Measurements from ENCODE around the gene STARD4. TPM values are rescaled to one million over a fixed set of nuclear protein-coding genes. Genes with fewer than 3 reads are reported as not detected.

The STARD4 gene, protein sequence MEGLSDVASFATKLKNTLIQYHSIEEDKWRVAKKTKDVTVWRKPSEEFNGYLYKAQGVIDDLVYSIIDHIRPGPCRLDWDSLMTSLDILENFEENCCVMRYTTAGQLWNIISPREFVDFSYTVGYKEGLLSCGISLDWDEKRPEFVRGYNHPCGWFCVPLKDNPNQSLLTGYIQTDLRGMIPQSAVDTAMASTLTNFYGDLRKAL
- 3.6 to 5.5 TPM (median 4.3 TPM) in 5 replicates for total RNA-seq (2022; extraction: Qiagen RNA extraction)

DNA sequence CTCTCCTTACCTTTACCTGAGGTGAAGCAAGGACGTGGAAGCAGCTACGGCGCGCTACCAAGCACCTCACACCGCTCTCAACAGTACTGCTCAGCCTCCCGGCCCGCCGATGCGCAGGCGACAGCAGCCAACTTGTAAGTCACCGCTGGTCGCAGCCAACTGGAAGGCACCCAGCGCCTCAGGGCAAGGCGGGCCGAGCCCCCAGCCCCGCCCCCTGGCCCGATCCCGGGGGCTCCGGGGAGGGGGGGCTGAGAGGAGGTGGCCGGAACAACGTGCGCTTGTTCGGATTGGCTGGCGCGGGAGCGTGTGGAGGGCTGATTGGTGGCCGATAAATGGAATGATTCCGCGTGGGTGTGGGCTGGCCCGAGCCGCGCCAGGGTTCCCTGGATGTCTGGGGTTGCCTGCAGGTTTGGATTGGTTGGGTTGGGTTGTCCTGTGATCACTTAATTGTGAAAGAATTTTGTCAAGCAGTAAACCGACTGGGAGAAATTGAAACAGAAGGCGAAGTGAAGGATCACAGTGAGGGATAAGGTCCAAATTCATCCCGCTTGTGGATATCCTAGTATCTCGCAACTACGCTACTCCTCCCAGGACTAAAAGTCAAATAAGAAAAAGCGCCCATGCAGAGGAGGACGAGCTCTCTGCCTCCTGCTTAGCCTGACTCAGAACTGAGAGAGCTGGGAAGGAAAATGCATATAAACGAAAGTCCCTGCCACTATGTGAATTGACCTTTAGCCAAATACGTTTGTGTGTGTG is at the start of gene STARD4:
Gene STARD4, minus strand, starts transcription at position 161 of the 756 bp plus-strand sequence. CDS start 5,102 bp downstream, outside the sequence.

Other genes starting within 250 kb of the STARD4 start
- gene NREP, start 244.7 kb upstream of the STARD4 start, total RNA-seq (2022; extraction: Qiagen RNA extraction) = 2.2 to 3.9 TPM (median 3.5 TPM) in 5 replicates